Activated T-helper 1 cell treated with anti-CD3 and anti-CD28 coated beads, Interleukin-12 subunit alpha, Interleukin-12 subunit beta, Interleukin-2, Interleukin-4 antibody, amounts not matched to agents 30 ng/mL and 10 ng/mL and 1 ng/mL, durations not matched to agents 14 hours and 24 hours and 36 hours (primary cell): ENCODE results near the gene VN1R4. TPM values are rescaled to one million over a fixed set of nuclear protein-coding genes. Genes with fewer than 3 reads are reported as not detected.
"Not testable (repeated sequence)": the region's sequence is repeated elsewhere in the genome, so short reads cannot be mapped to it uniquely, and the experiment has no call there.

ENCODE experiments used
- DNase-seq: peaks from one replicate; pipeline ENCODE4 v3.0.0; 2021; ENCODE audit warnings: low spot score
- H3K27ac Mint-ChIP-seq: one replicate; pipeline ENCODE4 v1.8.0; 2021; ENCODE audit warnings: mild to moderate bottlenecking, mixed read lengths
- H3K27me3 Mint-ChIP-seq: one replicate; pipeline ENCODE4 v1.8.0; 2022; ENCODE audit warnings: mild to moderate bottlenecking, moderate library complexity, mixed read lengths; ENCODE audit not compliant: insufficient read depth
- H3K36me3 Mint-ChIP-seq: one replicate; pipeline ENCODE4 v1.8.0; 2021; ENCODE audit warnings: low read depth, mixed read lengths
- H3K4me1 Mint-ChIP-seq: one replicate; pipeline ENCODE4 v1.8.0; 2021; ENCODE audit warnings: low read depth, mixed read lengths
- H3K4me3 Mint-ChIP-seq: one replicate; pipeline ENCODE4 v1.8.0; 2021; ENCODE audit warnings: mild to moderate bottlenecking, moderate library complexity, mixed read lengths
- H3K9me3 Mint-ChIP-seq: one replicate; pipeline ENCODE4 v1.8.0; 2021; ENCODE audit warnings: mixed read lengths
- intact Hi-C: fragments of 100-400 bp; cut with micrococcal nuclease; formaldehyde crosslinking; loops from one replicate; pipeline ENCODE4 v1.15.1; 2024
- total RNA-seq: library from RNA; stranded (reverse); gene quantifications from 2 replicates; pipeline ENCODE4 v1.2.3, GENCODE V29; 2022

VN1R4 gene, protein sequence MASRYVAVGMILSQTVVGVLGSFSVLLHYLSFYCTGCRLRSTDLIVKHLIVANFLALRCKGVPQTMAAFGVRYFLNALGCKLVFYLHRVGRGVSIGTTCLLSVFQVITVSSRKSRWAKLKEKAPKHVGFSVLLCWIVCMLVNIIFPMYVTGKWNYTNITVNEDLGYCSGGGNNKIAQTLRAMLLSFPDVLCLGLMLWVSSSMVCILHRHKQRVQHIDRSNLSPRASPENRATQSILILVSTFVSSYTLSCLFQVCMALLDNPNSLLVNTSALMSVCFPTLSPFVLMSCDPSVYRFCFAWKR
- not detected in 2 replicates for total RNA-seq

DNA sequence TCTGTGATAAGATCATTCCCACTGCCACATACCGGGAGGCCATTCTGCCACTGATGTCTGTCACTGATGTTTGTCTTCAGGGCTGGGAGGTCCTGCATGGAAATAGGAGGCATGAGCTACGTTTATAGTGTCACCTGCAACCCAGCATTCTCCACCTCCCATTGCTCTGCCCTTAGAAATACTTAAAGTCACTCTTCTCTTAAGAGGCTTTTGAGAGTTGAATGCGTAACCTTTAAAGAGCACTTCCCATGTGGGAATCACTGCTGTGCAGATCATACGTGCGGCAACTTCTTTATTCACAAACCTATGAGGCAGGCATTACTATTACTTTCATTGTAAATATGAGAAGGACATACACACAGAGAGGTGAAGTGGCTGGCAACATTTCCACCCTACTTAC, at the start of gene VN1R4:
TSS of gene VN1R4 (minus strand) at position 101 of the 400 bp plus-strand sequence. CDS start at position 43, 58 bp downstream.
- peaks cover 53% of the 10 kb centered on the region for H3K9me3 Mint-ChIP-seq
- DNase-seq, H3K27ac Mint-ChIP-seq, H3K4me1 Mint-ChIP-seq, H3K4me3 Mint-ChIP-seq, H3K27me3 Mint-ChIP-seq, intact Hi-C loops, H3K36me3 Mint-ChIP-seq: not testable (repeated sequence)

DNA sequence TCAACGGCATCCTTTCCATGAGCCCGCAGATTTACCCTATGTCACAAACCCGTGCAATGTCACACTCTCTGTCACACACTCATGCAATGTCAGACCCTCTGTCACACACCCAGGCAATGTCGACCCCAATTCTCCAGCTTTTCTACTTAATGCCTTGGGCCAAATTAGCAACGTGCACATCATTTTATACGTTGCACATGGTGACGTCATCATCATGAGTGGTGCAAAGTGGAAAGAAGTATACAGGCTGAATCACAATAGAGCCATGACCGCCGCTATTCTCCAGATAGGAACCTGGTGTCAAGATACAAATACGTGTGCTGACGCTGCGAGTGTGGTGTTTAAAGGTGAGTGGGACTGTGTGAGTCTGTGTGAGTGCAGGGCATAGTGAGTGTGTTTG, 44.4 kb upstream of the VN1R4 start:
- no peak for DNase-seq
- no peak overlapping the region for H3K27ac Mint-ChIP-seq
- H3K36me3 Mint-ChIP-seq: no peaks in the 10 kb centered on the region
- no peaks in the 10 kb centered on the region for H3K27me3 Mint-ChIP-seq
- intact Hi-C loops: no loop called here
- H3K9me3 Mint-ChIP-seq: peaks cover 58% of the 10 kb centered on the region
- no peak overlapping the region for H3K4me3 Mint-ChIP-seq
- H3K4me1 Mint-ChIP-seq: no peaks in the 10 kb centered on the region

DNA sequence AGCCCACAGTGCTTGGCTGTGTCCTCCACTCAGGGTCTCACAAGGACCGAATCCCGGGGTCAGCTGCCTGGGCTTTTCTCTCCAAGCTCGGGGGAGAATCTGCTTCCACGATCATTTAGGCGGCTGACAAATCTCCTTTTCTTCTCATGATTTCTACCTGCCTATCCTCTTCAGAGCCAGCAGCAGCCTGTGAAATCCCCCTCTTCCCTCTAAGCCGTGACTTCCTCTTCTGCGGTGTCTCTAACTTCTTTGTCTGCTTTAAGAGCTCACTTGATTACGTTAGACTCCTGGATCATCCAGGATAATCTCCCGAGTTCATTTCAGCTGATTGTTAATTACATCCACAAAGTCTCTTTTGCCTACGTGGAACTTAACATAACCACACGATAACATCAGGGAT, 43.5 kb upstream of the VN1R4 start:
- Mint-ChIP-seq H3K9me3 (peaks cover 58% of the 10 kb centered on the region), H3K36me3 (no peaks in the 10 kb centered on the region), H3K4me3 (no peak overlapping the region), H3K27ac (no peak overlapping the region), H3K4me1 (no peaks in the 10 kb centered on the region), H3K27me3 (no peaks in the 10 kb centered on the region)
- intact Hi-C loops: no loop called here
- DNase-seq: no peak

DNA sequence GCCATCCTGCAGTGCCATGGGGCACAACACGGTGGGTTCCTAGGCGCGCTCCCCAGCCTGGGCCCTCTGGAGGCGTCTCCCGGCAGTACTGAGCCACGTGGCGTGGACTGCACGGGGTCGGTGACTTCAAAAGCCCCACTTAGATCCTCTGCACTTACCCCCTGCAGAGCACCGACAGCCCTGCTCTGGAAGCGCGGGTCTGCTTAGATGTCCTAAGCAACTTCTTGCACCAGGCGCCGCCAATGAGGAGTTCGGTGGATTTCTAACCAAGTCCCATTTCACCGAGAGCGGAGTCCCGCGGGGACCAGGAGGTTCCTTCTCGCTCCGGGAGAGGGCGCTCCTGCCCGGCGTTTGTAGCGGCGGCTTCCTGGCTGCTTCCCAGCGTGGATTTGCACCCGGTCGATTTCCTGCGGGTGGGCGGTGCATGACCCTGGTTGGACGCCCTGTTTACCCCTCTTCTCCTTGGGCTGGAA, 40.9 kb upstream of the VN1R4 start:
- Mint-ChIP-seq H3K4me3 (no peak overlapping the region), H3K9me3 (peaks cover 67% of the 10 kb centered on the region), H3K4me1 (no peaks in the 10 kb centered on the region), H3K36me3 (no peaks in the 10 kb centered on the region), H3K27ac (no peak overlapping the region), H3K27me3 (no peaks in the 10 kb centered on the region)
- intact Hi-C loops: no loop called here
- DNase-seq: no peak

DNA sequence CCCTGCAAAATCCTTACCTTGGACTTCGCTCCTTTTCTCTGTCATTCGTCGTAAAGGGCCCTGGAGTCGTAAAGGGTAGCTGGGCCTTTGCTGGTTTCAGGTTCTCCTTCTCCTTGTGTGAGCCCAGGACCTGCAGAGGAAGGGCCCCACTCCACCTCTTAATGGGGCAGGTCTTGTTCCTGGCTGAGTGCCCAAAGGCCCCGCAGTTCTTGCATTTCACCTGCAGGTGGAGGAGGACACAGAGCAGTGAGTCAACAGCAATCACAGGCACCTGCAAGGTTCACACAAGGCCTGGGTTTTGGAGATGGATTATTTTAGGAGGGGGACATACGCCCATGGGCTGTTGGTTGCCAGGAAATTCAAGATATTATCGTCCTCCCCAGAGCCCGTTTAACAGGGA, 33.8 kb upstream of the VN1R4 start:
- peaks cover 50% of the 10 kb centered on the region for H3K9me3 Mint-ChIP-seq
- H3K4me3 Mint-ChIP-seq, H3K4me1 Mint-ChIP-seq, H3K36me3 Mint-ChIP-seq, intact Hi-C loops, H3K27me3 Mint-ChIP-seq, H3K27ac Mint-ChIP-seq, DNase-seq: not testable (repeated sequence)

DNA sequence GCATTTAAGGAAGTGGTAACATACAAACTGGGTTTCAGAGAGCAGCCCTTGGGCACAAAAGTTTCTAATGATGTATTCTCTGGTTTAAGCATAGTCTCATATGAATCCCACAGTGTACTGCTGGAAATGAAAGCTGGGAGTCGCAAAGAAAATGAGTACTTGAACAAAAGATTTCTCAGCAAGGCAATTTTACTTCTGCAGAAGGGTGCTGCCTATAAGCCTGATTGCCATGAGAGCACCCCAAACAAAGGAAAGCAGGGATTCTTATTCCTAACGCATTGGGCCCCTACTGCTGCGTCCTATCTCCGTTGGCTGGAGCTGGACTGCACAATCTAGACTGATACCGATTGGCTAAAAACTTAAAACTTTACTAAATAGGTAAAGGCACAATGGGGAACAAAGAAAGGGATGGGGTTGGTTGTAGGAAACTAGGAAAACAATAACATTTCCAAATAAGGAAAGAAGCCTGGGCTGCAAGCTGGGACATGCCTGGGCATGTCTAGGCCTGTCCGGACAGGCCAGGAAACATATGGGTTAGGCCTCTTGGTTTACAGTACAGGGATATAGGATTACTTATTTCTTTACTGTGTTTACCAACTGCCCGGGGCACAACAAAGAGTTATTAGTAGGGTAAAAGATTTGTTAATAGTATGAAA, 27.4 kb upstream of the VN1R4 start:
- H3K4me1 Mint-ChIP-seq: no peaks in the 10 kb centered on the region
- no peak for DNase-seq
- no peak overlapping the region for H3K4me3 Mint-ChIP-seq
- no peak overlapping the region for H3K27ac Mint-ChIP-seq
- H3K9me3 Mint-ChIP-seq: peaks cover 63% of the 10 kb centered on the region
- intact Hi-C loops: no loop called here
- no peaks in the 10 kb centered on the region for H3K27me3 Mint-ChIP-seq
- H3K36me3 Mint-ChIP-seq: peaks cover 2% of the 10 kb centered on the region

DNA sequence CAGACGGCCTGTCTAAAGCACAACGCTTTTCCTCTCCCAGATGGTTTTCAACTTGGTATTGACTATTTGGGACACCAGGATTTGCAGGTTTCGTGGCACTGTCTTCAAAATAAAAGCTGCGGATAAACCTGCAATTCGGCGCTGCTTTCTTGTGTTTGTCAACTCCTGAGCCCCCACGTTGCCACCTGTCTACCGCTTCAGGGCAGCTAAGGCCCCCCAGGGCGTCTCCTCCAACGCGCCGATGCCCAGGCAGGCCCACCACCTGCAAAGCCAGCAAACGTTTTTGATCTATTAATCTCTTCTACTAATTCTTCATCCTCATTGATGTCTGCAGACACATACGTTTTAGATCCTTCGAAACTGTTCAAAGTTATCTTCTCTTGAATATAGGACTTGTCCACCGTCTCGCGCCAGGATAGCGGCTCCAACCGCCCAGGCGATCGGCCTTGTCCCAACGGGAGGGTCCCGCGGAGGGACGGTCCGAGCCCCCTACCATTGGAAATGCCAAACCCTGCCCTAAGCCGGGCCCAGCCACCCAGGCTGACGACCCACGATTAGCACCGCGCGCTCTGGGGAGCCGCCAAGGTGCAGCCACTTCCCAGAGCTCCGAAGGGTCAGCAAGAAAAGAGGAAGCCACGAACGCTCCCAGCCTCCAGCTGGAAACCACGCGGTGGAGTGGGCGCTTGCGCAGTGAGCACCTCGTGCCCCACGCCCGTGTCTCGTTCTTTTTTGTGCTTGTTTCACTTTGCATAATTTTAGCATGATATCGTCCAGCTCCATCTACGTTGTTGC, 23.4 kb upstream of the VN1R4 start:
- Mint-ChIP-seq H3K36me3 (peaks cover 2% of the 10 kb centered on the region), H3K27ac (no peak overlapping the region), H3K27me3 (no peaks in the 10 kb centered on the region), H3K9me3 (peaks cover 64% of the 10 kb centered on the region), H3K4me3 (no peak overlapping the region), H3K4me1 (no peaks in the 10 kb centered on the region)
- intact Hi-C loops: no loop called here
- no peak for DNase-seq

DNA sequence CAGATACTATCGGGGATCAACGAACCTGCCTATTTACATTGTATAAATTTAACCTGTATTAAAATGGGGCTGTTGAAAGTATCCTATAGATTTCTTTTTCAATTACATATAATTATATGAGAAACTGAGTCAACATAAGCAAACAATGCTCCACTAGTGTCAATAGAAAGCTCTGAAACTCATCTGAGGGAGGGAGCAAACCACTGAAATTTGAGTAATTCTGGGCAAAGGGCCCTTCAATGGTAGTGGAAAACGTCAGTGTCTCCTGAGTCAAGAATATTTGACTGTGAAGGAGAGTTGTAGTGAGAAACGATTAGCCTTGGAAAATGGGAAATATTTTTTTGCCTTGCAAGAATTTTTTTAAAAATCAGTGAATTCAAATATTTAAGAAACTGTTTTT, 17.6 kb upstream of the VN1R4 start:
- Mint-ChIP-seq H3K4me3 (no peak overlapping the region), H3K9me3 (peaks cover 44% of the 10 kb centered on the region), H3K27ac (no peak overlapping the region), H3K27me3 (no peaks in the 10 kb centered on the region), H3K4me1 (no peaks in the 10 kb centered on the region), H3K36me3 (peaks cover 2% of the 10 kb centered on the region)
- intact Hi-C loops: no loop called here
- DNase-seq: no peak

DNA sequence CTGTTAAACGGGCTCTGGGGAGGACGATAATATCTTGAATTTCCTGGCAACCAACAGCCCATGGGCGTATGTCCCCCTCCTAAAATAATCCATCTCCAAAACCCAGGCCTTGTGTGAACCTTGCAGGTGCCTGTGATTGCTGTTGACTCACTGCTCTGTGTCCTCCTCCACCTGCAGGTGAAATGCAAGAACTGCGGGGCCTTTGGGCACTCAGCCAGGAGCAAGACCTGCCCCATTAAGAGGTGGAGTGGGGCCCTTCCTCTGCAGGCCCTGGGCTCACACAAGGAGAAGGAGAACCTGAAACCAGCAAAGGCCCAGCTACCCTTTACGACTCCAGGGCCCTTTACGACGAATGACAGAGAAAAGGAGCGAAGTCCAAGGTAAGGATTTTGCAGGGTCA, 14.4 kb upstream of the VN1R4 start:
- H3K4me3 Mint-ChIP-seq, DNase-seq, intact Hi-C loops, H3K27ac Mint-ChIP-seq, H3K4me1 Mint-ChIP-seq, H3K27me3 Mint-ChIP-seq, H3K36me3 Mint-ChIP-seq: not testable (repeated sequence)
- peaks cover 46% of the 10 kb centered on the region for H3K9me3 Mint-ChIP-seq

DNA sequence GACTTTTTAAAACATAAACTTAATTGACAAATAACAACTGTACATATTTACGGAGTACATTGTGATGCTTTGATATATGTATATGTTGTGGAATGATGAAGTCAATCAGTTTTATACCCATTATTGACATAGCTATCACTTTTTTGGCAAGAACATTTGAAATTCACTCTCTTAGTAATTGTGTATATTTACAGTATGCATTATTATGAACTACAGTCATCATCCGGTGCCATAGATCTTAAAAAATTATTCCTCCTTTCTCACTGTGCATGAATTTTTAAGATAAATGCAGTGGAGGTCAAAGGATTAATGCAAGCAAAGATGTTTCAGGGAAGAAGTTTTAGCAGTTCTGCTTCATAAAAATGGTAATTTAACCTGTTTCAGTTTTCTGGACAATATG, 8.0 kb upstream of the VN1R4 start:
- H3K27me3 Mint-ChIP-seq: no peaks in the 10 kb centered on the region
- DNase-seq: no peak
- intact Hi-C loops: no loop called here
- no peak overlapping the region for H3K27ac Mint-ChIP-seq
- no peak overlapping the region for H3K4me3 Mint-ChIP-seq
- no peaks in the 10 kb centered on the region for H3K4me1 Mint-ChIP-seq
- peaks cover 58% of the 10 kb centered on the region for H3K9me3 Mint-ChIP-seq
- H3K36me3 Mint-ChIP-seq: no peaks in the 10 kb centered on the region

DNA sequence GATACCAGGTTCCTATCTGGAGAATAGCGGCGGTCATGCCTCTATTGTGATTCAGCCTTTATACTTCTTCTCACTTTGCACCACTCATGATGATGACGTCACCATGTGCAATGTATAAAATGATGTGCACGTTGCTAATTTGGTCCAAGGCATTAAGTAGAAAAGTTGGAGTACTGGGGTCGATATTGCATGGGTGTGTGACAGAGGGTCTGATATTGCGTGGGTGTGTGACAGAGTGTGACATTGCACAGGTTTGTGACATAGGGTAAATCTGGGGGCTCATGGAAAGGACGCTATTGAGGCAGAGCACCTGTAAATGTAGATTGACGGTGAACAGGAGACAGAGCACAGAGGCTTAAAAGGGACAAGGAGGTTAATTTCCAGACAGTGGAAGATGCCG, 4.5 kb upstream of the VN1R4 start:
- DNase-seq: no peak
- Mint-ChIP-seq H3K9me3 (peaks cover 45% of the 10 kb centered on the region), H3K4me1 (no peaks in the 10 kb centered on the region), H3K27ac (no peak overlapping the region), H3K4me3 (no peak overlapping the region), H3K36me3 (no peaks in the 10 kb centered on the region), H3K27me3 (no peaks in the 10 kb centered on the region)
- intact Hi-C loops: no loop called here

DNA sequence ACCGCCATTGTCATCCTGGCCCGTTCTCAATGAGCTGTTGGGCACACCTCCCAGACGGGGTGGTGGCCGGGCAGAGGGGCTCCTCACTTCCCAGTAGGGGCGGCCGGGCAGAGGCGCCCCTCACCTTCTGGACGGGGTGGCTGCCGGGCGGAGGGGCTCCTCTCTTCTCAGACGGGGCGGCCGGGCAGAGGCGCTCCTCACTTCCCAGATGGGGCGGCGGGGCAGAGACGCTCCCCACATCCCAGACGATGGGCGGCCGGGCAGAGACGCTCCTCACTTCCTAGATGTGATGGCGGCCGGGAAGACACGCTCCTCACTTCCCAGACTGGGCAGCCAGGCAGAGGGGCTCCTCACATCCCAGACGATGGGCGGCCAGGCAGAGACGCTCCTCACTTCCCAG, 2.3 kb upstream of the VN1R4 start:
- H3K27ac Mint-ChIP-seq, DNase-seq, H3K4me1 Mint-ChIP-seq, H3K4me3 Mint-ChIP-seq, H3K36me3 Mint-ChIP-seq, H3K27me3 Mint-ChIP-seq, intact Hi-C loops: not testable (repeated sequence)
- H3K9me3 Mint-ChIP-seq: peaks cover 53% of the 10 kb centered on the region

DNA sequence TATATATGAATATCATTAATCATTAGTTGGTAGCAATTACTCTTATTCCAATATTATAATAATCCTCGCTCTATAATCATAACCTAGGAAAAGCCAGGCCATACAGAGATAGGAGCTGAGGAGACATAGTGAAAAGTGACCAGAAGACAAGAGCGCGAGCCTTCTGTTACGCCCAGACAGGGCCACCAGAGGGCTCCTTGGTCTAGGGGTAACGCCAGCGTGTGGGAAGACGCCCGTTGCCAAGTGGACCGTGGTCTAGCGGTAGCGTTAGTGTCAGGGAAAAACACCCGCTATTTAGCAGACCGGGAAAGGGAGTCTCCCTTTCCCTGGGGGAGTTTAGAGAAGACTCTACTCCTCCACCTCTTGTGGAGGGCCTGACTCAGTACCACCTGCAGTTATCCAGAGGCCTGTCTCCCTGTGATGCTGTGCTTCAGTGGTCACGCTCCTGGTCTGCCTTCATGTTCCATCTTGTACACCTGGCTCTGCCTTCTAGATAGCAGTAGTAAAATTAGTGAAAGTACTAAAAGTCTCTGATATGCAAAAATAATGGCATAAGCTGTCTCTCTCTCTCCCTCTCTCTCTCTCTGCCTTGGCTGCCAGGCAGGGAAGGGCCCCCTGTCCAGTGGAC, 9.7 kb downstream of the VN1R4 start, which contains the start of gene VN1R2:
TSS of gene VN1R2 (plus strand) at position 578 of the 628 bp plus-strand sequence. CDS start 84 bp downstream, outside the sequence.
- H3K27me3 Mint-ChIP-seq, H3K27ac Mint-ChIP-seq, H3K4me1 Mint-ChIP-seq, intact Hi-C loops, H3K4me3 Mint-ChIP-seq, DNase-seq, H3K36me3 Mint-ChIP-seq: not testable (repeated sequence)
- peaks cover 49% of the 10 kb centered on the region for H3K9me3 Mint-ChIP-seq
